Mucosa of descending colon (tissue), 3 donors: ENCODE measurements around the gene METRN. TPM values are rescaled to one million over a fixed set of nuclear protein-coding genes. Genes with fewer than 3 reads are reported as not detected.

Experiments used
- ATAC-seq: fragments of 200-7000 bp; cut with Tn5 transposase; one replicate; pipeline ENCODE4 v1.9.1; 2020; ENCODE audit warnings: mild to moderate bottlenecking, moderate library complexity
- DNase-seq, 3 donors: peaks; one replicate each; pipeline ENCODE4 v3.0.0-alpha.2; 2020
- H3K36me3 ChIP-seq: fragments of 200-600 bp; one replicate; pipeline ENCODE4 v1.8.0; 2021; ENCODE audit warnings: low read depth, mild to moderate bottlenecking
- H3K4me1 ChIP-seq: fragments of 200-600 bp; one replicate; pipeline ENCODE4 v1.8.0; 2021; ENCODE audit warnings: low read depth, mild to moderate bottlenecking
- H3K4me3 ChIP-seq: fragments of 200-600 bp; one replicate; pipeline ENCODE4 v1.8.0; 2021; ENCODE audit warnings: mild to moderate bottlenecking
- H3K9me3 ChIP-seq: fragments of 200-600 bp; one replicate; pipeline ENCODE4 v1.8.0; 2021; ENCODE audit warnings: mild to moderate bottlenecking
- CTCF ChIP-seq: fragments of 200-600 bp; IDR thresholded peaks from one replicate; pipeline ENCODE4 v1.8.0; 2022; ENCODE audit warnings: antibody characterized with exemption, mild to moderate bottlenecking
- intact Hi-C, 2 donors: fragments of 100-400 bp; cut with DNase I in 1 of 2; cut with micrococcal nuclease in 1 of 2; formaldehyde crosslinking; loops; one replicate each; pipeline versions ENCODE4 v1.11.0 to v1.11.1; 2022; cut with DNase I, micrococcal nuclease
- total RNA-seq, 3 donors: library from RNA; stranded (reverse); fragmentation: NEBNext Ultra II Directional in 2 of 3; extraction: Animal tissue kit (Norgen Biotek cat#: 25700) in 2 of 3; gene quantifications; one replicate each; pipeline versions ENCODE4 v1.2.1 to v1.2.4, GENCODE V29; 2021 to 2023
- donor health status: DM: no; HTN: no; CAD: no; lungs with moderate emphysema.
- donor health status: DM: no; HTN: no; CAD: no.
- donor health status: DM: no; HTN: yes; CAD: no.

Gene METRN
- total RNA-seq, 3 donors from 2014 or later: 15.8 to 34.5 (median 22.0) TPM

GRCh38 chr16:763369-764183 is 48.7 kb downstream of the METRN start:
- ATAC-seq: no peak
- intact Hi-C loops: no loop called here

DNA sequence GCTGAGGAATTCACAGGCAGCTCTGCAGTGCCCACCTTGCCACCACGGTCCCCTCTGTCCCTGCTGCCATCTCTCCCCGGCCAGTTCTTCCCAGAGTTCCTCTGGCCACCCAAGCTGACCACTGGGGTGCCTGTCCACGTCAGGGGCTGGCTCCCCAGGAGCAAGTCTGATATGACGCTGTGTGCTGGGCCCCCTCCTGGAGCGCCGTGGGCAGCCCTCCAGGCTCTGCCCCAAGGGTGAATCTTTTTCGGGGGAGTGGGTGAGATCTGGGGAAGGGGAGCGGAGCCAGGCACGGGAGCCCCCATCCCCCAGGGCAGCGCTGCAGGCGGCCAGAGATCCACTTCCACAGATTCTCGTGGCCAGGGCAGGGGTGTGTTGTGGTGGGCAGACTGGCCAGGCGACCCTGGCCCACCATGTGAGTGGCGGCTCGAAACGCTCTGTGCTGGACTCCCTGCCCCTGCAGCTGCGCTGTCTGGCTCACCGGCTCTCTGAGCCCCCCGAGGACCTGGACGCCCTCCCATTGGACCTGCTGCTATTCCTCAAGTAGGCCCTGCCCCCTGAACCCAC is 49.3 kb downstream of the METRN start:
- no peak for DNase-seq
- Histone ChIP-seq H3K4me3 (no peak overlapping the region), H3K36me3 (no peaks in the 10 kb centered on the region), H3K4me1 (no peaks in the 10 kb centered on the region), H3K9me3 (no peaks in the 10 kb centered on the region)
- no peak for ATAC-seq
- intact Hi-C loops: no loop called here
- TF ChIP-seq CTCF: no peak

More at GRCh38 chr16:763369-764183, 48.7 kb downstream of the METRN start:
- no peak for DNase-seq
- no peaks in the 10 kb centered on the region for H3K4me1 ChIP-seq
- H3K9me3 ChIP-seq: no peaks in the 10 kb centered on the region
- H3K36me3 ChIP-seq: no peaks in the 10 kb centered on the region
- TF ChIP-seq CTCF: no peak
- no peak overlapping the region for H3K4me3 ChIP-seq

- H3K4me3 ChIP-seq: no peak overlapping the region
- intact Hi-C loops: no loop called here
- H3K9me3 ChIP-seq: no peaks in the 10 kb centered on the region
- no peak for ATAC-seq
- no peak for DNase-seq
- no peak for TF ChIP-seq CTCF
- no peaks in the 10 kb centered on the region for H3K4me1 ChIP-seq
- no peaks in the 10 kb centered on the region for H3K36me3 ChIP-seq
Measured at GRCh38 chr16:764848-765487, 50.0 kb downstream of the METRN start.

- Histone ChIP-seq H3K4me1 (no peaks in the 10 kb centered on the region), H3K9me3 (no peaks in the 10 kb centered on the region), H3K4me3 (no peak overlapping the region), H3K36me3 (no peaks in the 10 kb centered on the region)
- no peak for TF ChIP-seq CTCF
- intact Hi-C loops: no loop called here
- no peak for DNase-seq
- ATAC-seq: no peak
Measured at GRCh38 chr16:765488-765865, 50.6 kb downstream of the METRN start.

DNA sequence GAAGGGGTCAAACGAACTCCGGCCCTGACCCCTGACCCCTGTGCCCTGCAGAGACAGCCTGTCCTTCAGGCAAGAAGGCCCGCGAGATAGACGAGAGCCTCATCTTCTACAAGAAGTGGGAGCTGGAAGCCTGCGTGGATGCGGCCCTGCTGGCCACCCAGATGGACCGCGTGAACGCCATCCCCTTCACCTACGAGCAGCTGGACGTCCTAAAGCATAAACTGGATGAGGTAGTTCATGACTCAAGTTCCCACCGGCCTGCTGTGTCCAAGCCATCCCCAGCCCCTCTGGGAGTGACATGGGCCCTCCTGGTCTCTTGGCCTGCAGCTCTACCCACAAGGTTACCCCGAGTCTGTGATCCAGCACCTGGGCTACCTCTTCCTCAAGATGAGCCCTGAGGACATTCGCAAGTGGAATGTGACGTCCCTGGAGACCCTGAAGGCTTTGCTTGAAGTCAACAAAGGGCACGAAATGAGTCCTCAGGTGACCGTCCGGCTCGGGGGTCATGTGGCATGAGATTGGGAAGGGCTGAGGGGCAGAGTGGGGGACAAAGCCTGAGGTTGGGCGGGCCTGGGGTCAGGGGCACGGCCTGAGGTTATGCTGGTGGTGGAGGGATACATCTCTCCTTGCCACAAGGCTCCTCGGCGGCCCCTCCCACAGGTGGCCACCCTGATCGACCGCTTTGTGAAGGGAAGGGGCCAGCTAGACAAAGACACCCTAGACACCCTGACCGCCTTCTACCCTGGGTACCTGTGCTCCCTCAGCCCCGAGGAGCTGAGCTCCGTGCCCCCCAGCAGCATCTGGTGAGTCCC is 51.3 kb downstream of the METRN start:
- ATAC-seq (no peak), DNase-seq (no peak)
- TF ChIP-seq CTCF: no peak
- H3K4me3 ChIP-seq: no peak overlapping the region
- H3K4me1 ChIP-seq: no peaks in the 10 kb centered on the region
- H3K36me3 ChIP-seq: no peaks in the 10 kb centered on the region
- no peaks in the 10 kb centered on the region for H3K9me3 ChIP-seq
- intact Hi-C loops: no loop called here
